ENCODE measurements around the gene CLDN16. TPM values are rescaled to one million over a fixed set of nuclear protein-coding genes. Genes with fewer than 3 reads are reported as not detected.

CLDN16 gene
- total RNA-seq, 1 donor from 2014 or later = 8.5 TPM

GRCh38 chr3:190362258-190362657 lies 25.7 kb upstream of the CLDN16 start:
- DNase-seq (ENCODE audit: low read depth) = no peak
- H3K4me3 ChIP-seq (ENCODE audit: low read depth, low read length) = no peak overlapping the region
- no peak for TF ChIP-seq CTCF (conservative IDR thresholded peaks at IDR 0.05; ENCODE audit: low read depth, low read length)

GRCh38 chr3:190366133-190366532 lies 21.8 kb upstream of the CLDN16 start:
- TF ChIP-seq CTCF (conservative IDR thresholded peaks at IDR 0.05; ENCODE audit: low read depth, low read length) = no peak
- DNase-seq (ENCODE audit: low read depth) = no peak
- no peak overlapping the region for H3K4me3 ChIP-seq (ENCODE audit: low read depth, low read length)

- TF ChIP-seq CTCF (conservative IDR thresholded peaks at IDR 0.05; ENCODE audit: low read depth, low read length) = no peak
- DNase-seq (ENCODE audit: low read depth) = no peak
- no peak overlapping the region for H3K4me3 ChIP-seq (ENCODE audit: low read depth, low read length)
Observed at GRCh38 chr3:190368881-190369280, 19.1 kb upstream of the CLDN16 start.

GRCh38 chr3:190369668-190370295 lies 18.2 kb upstream of the CLDN16 start:
- no peak for DNase-seq (ENCODE audit: low read depth)
- TF ChIP-seq CTCF (conservative IDR thresholded peaks at IDR 0.05; ENCODE audit: low read depth, low read length) = no peak
- no peak overlapping the region for H3K4me3 ChIP-seq (ENCODE audit: low read depth, low read length)

- DNase-seq (ENCODE audit: low read depth) = no peak
- no peak overlapping the region for H3K4me3 ChIP-seq (ENCODE audit: low read depth, low read length)
- TF ChIP-seq CTCF (conservative IDR thresholded peaks at IDR 0.05; ENCODE audit: low read depth, low read length) = no peak
Observed at GRCh38 chr3:190370369-190370768, 17.6 kb upstream of the CLDN16 start.

GRCh38 chr3:190371152-190371551 lies 16.8 kb upstream of the CLDN16 start:
- no peak for DNase-seq (ENCODE audit: low read depth)
- no peak for TF ChIP-seq CTCF (conservative IDR thresholded peaks at IDR 0.05; ENCODE audit: low read depth, low read length)
- H3K4me3 ChIP-seq (ENCODE audit: low read depth, low read length) = no peak overlapping the region

- no peak overlapping the region for H3K4me3 ChIP-seq (ENCODE audit: low read depth, low read length)
- DNase-seq (ENCODE audit: low read depth) = no peak
- no peak for TF ChIP-seq CTCF (conservative IDR thresholded peaks at IDR 0.05; ENCODE audit: low read depth, low read length)
Observed at GRCh38 chr3:190375246-190375645, 12.7 kb upstream of the CLDN16 start.

Measured in epithelial cell of proximal tubule (primary cell).